NCI-H2171 (cell line): ENCODE results near the gene PPARA.

ENCODE experiments used
- DNase-seq: peaks from one replicate; lab custom pipeline; 2025; lab: John Stamatoyannopoulos, UW

Gene PPARA

DNA sequence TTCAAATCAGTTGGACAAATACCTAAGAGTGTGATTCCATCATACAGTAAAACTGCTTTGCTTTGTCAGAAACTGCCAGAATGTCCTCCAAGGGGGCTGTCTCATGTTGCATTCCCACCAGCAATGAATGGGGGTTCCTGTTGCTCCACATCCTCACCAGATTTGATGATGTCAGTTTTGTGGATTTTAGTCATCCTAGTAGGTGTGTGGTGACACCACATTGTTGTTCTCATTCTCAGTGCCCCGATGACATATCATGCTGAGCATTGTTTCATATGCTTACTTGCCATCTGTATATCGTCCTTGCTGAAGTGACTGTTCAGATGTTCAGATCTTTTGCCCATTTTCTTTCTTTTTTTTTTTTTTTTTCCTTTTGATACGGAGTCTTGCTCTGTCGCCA, 62.7 kb downstream of the PPARA start:
- no peak for DNase-seq

GRCh38 chr22:46214149-46214548, 63.8 kb downstream of the PPARA start:
- no peak for DNase-seq

GRCh38 chr22:46214616-46215015, 64.3 kb downstream of the PPARA start:
- DNase-seq: no peak

GRCh38 chr22:46219636-46220035, 69.3 kb downstream of the PPARA start:
- DNase-seq: no peak

GRCh38 chr22:46220921-46221320, 70.6 kb downstream of the PPARA start:
- no peak for DNase-seq

DNA sequence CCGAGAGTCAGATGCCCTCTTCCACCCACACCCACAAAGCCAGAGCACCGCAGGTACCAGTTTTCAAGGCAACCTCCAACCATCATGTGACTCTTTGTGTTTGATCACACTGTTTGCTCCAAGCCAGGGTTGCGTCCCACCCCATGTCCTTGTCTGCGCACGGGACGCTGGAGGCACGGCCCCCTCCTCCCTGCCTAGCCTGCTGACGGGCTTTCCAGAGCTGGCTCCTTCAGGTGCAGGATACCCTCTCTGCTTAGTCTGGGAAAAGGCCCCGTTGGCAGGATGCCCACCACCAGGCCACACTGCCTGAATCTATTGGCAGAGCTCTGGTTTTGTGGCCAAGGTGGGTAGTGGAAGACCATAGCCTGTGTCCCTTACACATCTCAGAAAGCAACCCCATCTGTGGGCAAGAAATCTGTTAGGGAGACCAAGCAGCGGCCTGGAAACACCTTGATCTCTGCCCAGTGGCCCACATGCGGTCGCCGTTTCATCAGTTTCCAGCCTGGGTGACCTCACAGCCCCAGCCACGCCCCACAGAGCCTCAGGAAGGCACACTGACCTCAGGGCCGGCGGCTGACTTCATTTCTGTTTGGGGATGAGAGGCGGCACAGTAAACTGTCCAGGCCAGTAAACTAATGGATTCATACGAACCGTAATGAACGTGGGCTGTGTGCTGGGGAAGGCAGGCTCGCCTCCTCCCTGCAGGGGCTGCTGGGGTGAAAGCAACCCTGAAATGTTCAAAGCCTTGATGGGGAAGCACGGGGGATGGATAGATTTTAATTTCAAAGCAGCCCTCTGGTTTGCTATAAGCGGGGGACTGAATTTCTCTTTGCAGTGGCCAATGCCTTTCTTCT, 73.9 kb downstream of the PPARA start:
- no peak for DNase-seq

DNA sequence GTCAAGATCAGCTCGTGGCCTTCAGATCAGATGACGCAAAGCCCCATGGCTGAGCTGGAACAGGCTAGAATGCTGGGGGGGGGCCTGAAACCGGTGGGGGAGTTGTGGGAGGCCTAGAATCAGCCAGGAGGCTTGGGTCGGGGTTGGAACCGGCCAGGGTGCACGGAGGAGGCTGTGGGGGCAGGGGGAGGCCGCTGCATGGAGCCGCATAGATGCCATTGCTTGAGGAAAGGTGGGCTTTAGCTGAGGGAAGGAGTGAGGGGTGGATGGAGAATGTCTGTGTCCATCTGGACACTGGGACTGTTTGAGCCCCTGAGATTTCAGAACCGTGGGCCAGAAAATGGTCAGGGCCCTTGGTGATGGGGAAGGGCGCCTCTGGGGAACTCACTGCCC, 74.6 kb downstream of the PPARA start:
- no peak for DNase-seq

DNA sequence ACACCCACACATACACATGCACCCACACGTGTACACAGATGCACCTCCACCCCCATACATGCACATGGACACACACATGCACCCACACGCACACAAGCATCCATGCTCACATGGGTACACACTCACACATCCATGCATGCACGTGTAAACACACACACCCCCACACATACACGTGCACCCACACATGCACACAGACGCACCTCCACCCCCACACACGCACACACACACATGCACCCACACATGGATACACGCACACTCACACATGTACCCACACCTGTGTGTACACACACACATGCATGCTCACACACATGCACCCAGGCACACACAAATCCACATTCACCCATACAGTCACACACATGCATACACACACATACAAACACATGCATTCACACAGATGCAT, 75.3 kb downstream of the PPARA start:
- no peak for DNase-seq

DNA sequence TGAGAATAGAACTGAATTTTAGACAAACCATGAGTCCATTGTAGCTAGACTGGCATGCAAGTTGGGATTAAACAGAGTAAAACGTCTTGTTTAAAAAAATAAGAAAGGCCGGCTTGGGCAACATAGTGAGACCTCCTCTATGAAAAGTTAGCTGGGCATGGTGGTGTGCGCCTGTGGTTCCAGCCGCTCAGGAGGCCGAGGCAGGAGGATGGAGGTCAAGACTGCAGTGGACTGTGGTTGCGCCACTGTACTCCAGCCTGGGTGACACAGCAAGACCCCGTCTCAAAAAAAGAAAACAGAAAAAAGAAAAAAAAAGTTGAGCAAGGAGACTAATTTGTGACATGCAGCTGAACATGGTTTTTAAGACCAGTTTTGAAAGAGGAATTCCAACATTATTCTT, 76.3 kb downstream of the PPARA start:
- no peak for DNase-seq

- no peak for DNase-seq
Observed at GRCh38 chr22:46229701-46230100, 79.4 kb downstream of the PPARA start.

DNA sequence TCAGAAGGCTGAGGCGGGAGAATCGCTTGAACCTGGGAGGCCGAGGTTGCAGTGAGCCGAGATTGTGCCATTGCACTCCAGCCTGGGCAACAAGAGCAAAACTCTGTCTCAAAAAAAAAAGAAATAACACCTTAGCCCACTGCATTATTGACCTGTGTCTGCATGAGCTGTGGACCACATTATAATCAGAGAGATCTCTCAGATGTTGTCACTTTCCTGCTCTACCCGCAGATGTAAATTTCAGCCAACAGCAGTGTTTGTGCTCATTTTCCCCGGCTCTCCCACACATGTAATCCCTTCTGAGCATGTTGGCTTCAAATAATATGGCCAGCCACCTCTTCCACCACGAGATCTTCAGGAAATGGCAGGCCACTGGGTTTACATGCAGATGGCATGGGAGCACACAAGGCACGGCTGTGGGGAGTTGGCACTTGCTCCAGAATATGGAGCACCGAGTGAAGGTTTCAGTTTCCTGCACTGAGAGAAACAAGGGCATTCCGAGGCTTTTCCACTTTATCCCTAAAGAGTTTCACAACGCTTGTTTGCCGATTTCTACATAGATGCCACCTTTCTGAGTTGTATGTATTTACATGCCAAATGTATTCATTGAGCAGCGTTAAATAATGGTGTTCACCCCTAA, 80.1 kb downstream of the PPARA start:
- no peak for DNase-seq

DNA sequence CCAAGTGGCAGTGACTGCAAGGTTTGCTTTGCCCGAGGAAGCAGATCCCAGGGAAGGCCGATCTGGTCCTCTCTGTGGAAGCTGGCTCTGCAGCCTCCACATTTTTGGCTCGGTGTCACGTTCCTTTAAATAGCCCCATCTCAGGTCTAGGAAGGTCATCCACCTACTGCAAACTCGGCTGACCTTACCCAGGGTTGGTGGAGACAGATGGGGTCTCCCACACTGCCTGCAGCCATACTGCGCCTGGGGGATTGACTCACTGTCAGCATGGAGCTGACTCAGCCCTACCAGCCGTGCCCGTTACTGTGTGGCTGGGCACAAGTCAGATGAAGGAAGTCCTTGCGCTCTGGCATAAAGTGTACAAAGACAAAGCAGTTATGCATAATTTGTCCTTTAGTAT, 82.9 kb downstream of the PPARA start:
- DNase-seq: no peak

GRCh38 chr22:46234969-46235368, 84.6 kb downstream of the PPARA start:
- no peak for DNase-seq

DNA sequence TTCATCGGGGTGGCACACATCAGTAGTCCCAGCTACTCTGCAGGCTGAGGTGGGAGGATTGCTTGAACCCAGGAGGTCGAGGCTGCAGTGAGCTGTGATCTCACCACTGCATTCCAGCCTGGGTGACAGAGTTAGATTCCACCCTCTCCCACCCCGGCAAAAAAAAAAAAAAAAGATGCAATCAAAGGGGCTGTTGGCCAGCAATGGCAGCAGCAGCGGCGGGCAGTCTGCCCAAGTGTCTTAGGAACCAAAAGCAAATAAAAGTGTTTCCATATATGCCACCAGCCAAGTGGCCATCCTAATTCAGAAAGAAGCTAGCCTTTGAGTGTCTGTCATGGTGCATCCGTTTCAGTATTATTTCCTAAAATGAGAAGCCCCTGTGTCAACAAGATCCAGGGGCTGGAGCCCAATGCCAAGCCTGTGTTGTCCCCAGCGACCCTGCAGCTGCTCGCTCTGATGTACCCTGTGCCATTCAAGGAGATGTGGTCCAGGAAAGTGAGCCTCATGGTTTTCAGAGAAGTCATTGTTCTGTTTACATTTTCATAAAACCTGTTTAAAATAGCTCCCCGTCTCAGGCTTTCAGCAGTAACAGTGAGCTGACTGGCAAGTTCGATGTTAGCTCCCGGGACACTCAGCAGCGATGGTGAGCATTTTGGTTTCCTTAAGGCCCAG, 87.3 kb downstream of the PPARA start:
- DNase-seq: no peak

DNA sequence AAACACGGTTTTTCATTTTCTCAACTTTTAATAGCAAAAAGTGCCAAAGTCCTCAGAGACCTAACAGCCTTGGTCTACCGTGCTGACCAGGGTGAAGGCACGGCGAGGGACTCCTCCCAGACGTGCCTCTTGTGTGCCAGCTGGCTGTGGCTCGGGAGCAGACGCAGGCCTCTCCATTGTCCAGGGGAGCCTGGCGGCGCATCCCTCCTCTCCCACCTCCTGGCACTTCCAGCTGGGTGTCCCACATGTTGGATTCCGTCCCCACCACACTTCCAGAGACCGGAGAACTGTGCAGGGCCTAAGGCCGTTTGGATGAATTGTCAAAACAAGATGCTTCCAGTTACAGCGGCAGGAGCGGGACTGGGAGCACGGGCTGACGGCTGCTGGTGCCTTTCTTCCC, 88.2 kb downstream of the PPARA start:
- DNase-seq: no peak

GRCh38 chr22:46239261-46240048, 89.1 kb downstream of the PPARA start:
- no peak for DNase-seq

DNA sequence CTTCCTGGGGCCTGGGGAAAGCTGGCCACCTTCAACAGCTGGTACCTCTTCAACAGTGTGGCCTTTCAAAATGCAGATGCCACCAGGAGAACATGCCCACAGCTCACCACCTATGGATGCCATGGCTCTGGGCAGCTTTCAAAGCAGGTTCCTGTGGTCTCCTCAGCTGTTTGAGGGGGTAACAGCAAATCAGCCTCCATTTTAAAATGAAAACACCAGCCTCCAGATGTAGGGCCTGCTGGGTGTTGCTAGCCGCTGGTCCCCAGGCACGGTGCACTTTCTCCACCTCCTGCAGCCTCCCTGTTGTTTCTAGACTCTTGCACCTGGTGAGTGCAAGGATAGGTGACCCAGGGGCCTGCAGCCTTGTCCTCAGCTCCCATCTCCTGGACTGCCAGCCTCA, 89.7 kb downstream of the PPARA start:
- no peak for DNase-seq

DNA sequence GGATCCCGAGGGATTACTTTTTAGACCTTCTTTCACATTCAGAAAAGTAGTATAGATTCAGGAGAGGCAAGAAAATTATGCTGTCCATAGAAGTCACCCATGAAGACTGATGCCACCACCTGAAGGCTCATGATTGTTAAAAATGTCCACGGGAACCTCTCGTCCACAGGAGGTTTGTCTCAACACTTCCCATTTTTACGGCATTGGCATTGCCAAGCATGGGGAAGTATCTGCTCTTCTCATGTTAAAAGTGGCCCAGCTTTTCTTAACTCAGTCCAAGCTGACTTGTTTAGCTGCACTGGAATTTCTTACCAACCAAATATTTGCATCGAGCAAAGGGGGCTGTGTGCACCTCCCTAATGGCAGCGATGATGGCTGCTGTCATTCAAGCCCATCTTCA, 90.2 kb downstream of the PPARA start:
- DNase-seq: no peak

GRCh38 chr22:46240907-46241306, 90.6 kb downstream of the PPARA start:
- DNase-seq: no peak

DNA sequence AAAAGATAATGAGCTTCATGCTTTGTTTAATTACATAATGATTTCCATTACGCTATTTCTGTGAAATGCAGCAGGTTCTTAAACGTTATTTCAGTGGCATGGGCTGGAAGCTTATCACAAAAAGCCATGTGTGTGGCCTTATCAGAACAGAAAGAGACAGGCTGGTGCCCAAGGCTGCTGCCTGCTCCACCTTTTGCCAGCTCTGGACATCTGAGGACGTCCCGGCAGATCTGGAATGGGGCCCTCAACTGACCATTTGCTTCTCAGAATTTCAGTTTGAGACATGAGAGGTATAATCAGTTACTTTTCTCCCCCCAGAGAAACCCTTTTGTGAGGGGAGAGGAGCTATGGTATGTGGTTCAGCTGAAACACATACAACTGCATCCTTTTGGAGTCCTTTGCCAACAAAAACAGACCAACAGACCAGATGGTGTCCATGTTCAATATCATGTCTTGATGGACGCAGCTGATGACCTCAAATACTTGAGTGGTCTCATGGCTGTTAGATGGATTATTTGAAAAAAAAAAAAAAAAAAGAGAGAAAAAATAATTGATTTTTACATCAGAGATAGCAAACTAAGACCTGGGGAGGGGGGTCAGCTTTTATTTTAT, 91.2 kb downstream of the PPARA start:
- DNase-seq: no peak

- no peak for DNase-seq
Observed at GRCh38 chr22:46242076-46242475, 91.8 kb downstream of the PPARA start.

- no peak for DNase-seq
Observed at GRCh38 chr22:46244771-46245170, 94.4 kb downstream of the PPARA start.
